Muscle of arm (tissue), 12 donors: ENCODE measurements around the gene FAF1. TPM values are rescaled to one million over a fixed set of nuclear protein-coding genes. Genes with fewer than 3 reads are reported as not detected.

Experiments
- DNase-seq: peaks from one replicate; pipeline ENCODE4 v3.0.0-alpha.2; 2013
- polyA plus RNA-seq, 12 donors: library from polyadenylated mRNA; unstranded; fragments of 120-200 nt; gene quantifications; one replicate each; pipeline ENCODE4 v1.2.1, GENCODE V29; 2013; ENCODE audit not compliant: insufficient read length in 12 of 12

The FAF1 gene
- polyA plus RNA-seq, 12 donors: 33.3 to 55.8 (median 49.1) TPM; not detected in 1

- DNase-seq: no peak
These were observed 313.5 kb downstream of the FAF1 start for GRCh38 chr1:50646526-50646925.

- DNase-seq: no peak
These were observed 314.9 kb downstream of the FAF1 start for GRCh38 chr1:50645139-50645538.

GRCh38 chr1:50644447-50645105 lies 315.5 kb downstream of the FAF1 start:
- no peak for DNase-seq

GRCh38 chr1:50637460-50637859 lies 322.6 kb downstream of the FAF1 start:
- DNase-seq: no peak

GRCh38 chr1:50634251-50634650 lies 325.8 kb downstream of the FAF1 start:
- DNase-seq: no peak

- DNase-seq: no peak
These were observed 326.6 kb downstream of the FAF1 start for GRCh38 chr1:50633465-50633864.

GRCh38 chr1:50631161-50631560 lies 328.9 kb downstream of the FAF1 start:
- no peak for DNase-seq

- DNase-seq: no peak
These were observed 337.8 kb downstream of the FAF1 start for GRCh38 chr1:50622259-50622658.

- DNase-seq: no peak
These were observed 339.3 kb downstream of the FAF1 start for GRCh38 chr1:50620680-50621329.

- DNase-seq: no peak
These were observed 344.9 kb downstream of the FAF1 start for GRCh38 chr1:50615036-50615750.

- DNase-seq: no peak
These were observed 348.4 kb downstream of the FAF1 start for GRCh38 chr1:50611675-50612074.

GRCh38 chr1:50610563-50610962 lies 349.5 kb downstream of the FAF1 start:
- DNase-seq: no peak

- no peak for DNase-seq
These were observed 350.6 kb downstream of the FAF1 start for GRCh38 chr1:50609508-50609907.

GRCh38 chr1:50605186-50605875 lies 354.7 kb downstream of the FAF1 start:
- no peak for DNase-seq

- DNase-seq: no peak
These were observed 355.5 kb downstream of the FAF1 start for GRCh38 chr1:50604580-50604979.

- no peak for DNase-seq
These were observed 356.5 kb downstream of the FAF1 start for GRCh38 chr1:50603274-50604271.

GRCh38 chr1:50599546-50599945 lies 360.5 kb downstream of the FAF1 start:
- DNase-seq: no peak

GRCh38 chr1:50595874-50596273 lies 364.2 kb downstream of the FAF1 start:
- no peak for DNase-seq

GRCh38 chr1:50593515-50593914 lies 366.6 kb downstream of the FAF1 start:
- DNase-seq: no peak

GRCh38 chr1:50591598-50591997 lies 368.5 kb downstream of the FAF1 start:
- DNase-seq: no peak

- DNase-seq: no peak
These were observed 377.7 kb downstream of the FAF1 start for GRCh38 chr1:50582346-50582745.
